Fibroblast of peridontal ligament (primary cell): ENCODE measurements around the gene HERC3.
A peak's percentile ranks its signal among the peaks of the same experiment; 100 is the strongest.

ENCODE experiments used
- DNase-seq: peaks from one replicate; pipeline ENCODE4 v3.0.0-alpha.2; 2010; ENCODE audit errors: extremely low read depth

Gene HERC3

DNA sequence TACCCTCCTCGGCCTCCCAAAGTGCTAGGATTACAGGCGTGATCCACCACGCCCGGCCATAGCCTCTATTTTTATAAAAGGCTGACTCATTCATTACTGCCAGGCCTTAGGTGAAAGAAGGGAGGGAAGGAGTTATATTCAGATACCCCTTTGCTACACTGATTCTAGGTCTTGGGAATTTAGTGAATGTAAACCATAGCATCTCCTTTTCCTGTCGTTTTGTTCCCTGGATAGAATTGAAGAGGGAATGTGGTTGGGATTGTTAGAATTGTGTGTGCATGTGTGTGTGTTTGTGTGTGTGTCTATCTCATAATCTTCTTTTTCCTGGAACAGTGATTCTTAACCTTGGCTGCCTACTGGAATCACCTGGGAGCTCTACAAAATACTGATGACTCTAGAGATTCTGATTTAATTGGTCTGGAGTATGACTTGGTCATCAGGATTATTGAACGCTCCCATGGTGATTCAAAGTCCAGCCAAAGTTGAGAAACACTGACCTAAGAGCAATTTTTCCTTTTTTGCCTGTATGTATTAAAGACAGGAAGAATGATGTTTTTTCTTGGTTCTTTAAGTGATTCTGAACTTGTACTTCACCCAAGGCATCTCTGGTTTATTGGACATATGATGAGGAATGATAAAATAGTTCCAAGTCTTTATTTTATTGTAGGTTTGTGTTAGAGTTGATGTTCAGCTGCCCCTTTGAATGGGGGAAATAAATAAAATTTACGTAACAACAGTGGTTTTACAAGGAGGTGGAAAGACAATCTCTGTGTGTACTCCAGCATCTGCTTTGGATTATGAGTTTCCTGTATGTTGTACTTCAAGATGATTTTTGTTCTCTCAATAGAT lies 68.4 kb downstream of the HERC3 start:
- peak; percentile 83 for DNase-seq

DNA sequence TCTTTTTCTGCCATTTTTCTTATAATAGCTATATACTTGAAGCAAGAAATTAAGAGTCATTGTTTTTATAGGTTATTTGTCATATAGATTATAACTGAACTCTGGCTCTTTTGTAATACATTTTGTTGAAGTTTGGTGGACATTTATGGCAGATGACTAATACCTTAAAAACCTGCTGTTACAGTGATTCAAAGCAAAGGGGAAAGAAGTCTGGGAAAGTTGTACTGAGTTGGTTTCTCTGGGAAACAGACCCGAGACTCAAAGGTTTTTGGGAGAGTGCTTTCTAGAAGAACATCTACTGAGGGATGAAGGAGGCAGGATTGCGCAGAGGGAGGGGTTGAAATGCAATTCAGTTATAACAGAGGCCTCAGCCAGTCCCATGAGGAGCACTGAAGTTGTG lies 69.5 kb downstream of the HERC3 start:
- DNase-seq: peak; percentile 86

DNA sequence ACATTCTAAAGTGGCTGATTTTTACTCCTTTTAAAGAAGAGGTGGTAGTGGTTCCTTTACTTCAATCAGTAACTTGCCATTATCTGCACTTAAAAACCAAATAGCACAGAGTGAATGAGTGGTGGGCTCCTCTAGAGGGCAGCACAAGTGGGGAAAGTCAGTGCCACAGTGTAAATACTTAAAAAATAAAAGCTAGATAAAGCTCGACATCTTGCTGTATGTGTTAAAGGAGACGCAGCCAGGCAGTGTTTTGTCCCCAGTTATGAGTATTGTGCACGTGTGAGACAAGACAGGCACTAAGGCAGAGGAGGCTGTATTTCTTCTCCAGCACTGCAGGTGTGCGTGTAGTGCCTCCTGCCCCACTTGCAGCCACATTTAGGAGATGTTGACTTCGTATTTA lies 80.7 kb downstream of the HERC3 start:
- peak; percentile 55 for DNase-seq

DNA sequence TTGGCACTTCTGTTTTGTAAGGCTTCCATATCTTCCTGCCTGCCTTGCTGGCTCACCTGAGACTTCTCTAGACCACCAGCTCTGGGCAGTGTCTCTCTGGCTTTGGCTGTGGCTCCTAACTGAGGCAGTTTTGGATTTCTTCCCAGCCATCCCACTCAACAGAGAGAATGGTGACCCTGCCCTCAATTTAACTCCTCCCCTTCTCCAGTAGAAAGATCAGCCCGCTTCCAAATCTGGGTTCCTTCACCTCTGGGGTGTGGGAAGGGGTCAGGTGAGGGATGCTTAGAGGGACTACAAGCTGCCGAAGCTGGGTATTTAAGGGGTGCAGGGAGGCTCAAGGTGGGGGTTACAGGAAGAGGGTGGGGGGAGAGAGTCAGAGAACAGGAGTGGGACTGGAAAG lies 81.6 kb downstream of the HERC3 start:
- no peak for DNase-seq

DNA sequence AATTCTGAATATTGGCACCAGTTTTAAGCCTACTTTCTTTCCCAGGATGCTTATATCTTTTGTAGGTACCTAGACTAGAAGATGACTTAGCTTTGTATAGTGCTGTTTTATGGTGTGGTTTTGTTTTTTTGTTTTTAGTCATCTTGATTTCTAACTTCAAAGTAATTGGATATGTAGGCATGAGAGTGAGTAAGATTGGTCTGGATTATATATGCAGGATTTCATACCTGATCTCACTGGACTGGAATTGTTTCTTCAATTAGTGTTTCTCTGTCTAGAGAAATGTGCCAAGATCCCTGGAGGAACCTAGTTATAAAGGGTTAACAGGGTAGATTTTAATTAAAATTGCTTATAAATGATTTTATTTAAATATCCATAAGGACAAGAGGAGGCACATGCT lies 82.3 kb downstream of the HERC3 start:
- DNase-seq: peak; percentile 49

DNA sequence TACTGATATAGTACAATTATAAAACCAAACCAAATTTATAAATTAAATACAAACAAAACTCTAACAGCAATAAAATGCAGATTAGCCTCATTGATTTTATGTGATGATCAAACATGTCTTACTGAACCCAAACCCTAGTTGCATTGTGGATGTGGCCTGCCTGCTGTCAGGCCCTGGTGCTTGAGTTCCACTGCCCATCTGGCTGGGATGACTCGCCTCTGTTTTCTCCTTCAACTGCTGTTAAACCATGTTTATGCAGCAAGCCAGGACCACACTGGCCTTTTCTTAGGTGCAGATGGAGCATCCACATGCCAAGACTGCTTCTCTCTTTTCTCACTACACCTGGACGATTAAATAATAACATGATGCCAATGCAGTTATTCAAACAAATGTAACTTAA lies 82.7 kb downstream of the HERC3 start:
- DNase-seq: peak; percentile 57

DNA sequence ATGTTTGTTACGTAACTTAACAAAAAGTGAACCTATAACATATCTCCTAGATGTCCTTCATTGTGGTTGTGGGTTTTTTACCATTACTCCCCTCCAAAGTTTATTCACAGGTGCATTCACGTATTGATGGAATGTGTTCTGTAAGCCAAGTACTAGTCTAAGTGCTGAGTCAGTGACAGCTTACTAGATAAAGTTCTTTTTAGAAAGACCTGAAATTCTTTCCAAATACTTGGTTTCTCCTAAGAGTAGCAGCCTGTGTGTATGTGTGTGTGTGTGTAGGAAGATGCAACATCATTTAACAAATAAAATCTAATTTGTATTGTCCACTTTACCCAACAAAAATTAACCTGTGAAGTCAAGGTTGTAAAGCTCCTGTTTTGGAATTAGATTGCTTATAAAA lies 83.3 kb downstream of the HERC3 start:
- DNase-seq: no peak

DNA sequence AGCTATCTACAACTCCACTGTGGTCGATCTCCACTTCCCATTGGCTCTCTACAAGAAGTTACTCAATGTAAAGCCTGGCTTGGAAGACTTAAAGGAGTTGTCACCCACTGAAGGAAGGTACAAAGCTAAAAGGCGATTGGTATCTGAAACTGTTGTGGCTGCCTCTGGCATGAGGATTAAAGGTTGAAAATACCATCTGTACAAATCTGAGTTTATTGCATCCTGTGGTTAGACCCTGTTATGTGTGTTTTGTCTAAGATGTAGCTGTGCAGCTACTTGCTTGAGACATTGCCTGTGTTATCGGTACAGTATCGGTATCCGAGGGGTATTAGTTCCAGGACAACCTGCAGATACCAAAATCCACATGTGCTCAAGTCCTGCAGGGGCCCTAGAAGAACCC lies 88.9 kb downstream of the HERC3 start:
- no peak for DNase-seq

DNA sequence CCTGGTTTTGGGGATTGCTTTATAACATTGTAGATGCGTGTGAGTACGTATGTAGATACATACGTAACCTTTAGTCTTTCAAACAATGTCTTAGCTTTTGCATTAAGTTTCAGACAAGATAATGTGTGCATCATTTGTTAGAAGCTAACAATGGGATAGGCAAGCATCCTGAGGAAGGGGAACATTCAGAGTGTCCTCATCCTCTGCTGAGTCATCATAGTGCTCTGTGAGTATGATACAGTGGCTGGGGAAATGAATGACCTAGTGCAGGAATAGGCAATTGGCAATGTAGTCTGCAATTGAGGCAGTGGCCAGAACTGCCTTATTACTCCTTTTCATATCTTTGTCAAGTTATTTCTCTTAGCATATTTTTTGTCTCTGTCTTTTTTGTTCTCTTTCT lies 98.1 kb downstream of the HERC3 start:
- DNase-seq: peak; percentile 41

DNA sequence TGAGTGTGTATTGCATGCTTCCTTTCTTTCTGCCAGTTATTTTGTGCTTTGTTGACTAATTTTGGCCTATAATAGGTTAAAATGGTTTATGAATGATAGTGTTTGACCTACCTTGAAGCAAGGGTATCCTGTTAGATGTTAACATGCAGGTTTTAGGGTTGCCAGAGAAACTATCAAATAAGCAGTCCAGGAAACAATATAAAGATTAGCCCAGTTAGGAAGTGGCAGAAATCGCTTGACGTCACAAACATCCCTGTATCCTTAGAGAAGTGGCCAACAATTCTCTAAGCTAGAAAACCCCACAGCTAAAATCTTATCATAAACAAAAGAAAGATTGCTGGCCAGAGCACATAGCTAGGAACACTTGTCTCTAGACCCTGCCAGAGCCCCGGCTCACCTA lies 101.5 kb downstream of the HERC3 start:
- DNase-seq: no peak

DNA sequence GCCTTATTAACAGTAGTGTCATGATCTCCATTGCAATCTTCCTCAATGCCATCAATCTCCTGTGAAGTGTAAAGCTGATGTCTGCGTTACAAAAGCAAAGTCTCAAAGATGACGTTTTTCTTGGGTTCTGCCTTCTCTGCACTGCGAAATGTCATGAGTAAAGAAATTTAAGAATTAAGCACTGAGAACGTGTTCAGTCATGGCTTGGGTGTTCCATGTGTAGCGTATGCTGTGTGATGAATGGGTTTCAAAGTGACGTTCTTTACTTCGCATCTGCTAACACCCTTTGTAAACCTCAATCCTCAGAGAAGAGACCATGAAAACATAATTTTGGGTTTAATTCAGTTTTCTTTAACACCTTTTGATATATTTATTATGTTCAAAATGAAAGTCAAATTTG lies 104.3 kb downstream of the HERC3 start:
- peak; percentile 48 for DNase-seq

DNA sequence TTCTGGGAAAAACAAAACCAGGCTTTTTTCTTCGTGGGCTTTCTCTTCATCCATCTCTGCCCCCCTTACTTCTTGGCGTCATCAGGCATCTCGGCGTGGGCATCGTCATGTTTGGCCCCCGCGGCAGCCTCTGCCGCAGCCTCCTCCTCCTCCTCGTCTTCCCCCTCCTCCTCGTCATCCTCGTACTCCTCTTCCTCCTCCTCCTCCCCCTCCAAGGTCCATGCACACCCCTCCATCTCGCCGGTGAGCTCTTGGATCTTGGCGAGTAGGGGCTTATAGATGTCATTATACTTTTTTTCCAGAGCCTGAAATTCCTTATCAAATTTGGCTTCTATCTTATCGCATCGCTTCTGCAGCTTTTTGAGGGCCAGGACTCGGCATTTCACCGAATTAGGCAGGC lies 104.9 kb downstream of the HERC3 start:
- DNase-seq: peak; percentile 48

DNA sequence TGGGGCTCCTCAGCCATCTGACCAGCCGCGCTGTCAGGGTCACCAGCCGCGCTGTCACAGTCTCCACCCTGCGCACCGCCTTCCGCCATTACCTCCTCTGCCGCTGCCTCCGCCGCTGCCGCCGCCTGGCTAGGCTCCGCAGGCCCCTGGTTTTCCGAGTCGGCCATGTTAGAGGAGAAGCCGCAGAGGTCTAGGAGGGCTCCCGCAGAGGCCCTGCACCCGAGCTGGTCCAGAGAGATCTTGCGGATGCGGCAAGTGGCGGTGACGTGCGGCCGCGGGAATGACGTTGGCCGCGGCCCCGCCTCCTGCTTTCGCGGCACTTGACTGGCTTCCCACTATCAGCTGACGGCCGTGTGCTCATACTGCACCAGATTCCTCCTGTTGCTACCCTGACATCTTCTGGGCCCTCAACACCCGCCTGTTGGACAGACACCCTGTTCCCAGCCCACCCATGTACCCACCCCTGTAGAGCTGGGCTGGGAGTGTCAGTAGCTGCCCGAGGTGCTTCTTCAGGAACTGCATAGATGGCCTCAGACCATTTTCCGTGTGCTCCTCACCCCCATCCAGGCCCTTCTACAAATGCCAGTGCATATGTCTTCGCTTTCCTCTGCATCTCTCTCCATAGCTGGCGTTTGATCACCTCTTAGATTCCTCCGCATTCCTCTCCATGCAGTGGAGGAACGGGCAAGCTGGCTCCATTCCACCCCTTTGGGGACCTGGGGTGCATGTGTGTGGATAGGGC lies 105.5 kb downstream of the HERC3 start, which contains the start of gene NAP1L5:
NAP1L5 (minus strand) TSS at position 242 of the 742 bp plus-strand sequence; CDS start at position 167, 75 bp downstream.
- peak; percentile 76 for DNase-seq

DNA sequence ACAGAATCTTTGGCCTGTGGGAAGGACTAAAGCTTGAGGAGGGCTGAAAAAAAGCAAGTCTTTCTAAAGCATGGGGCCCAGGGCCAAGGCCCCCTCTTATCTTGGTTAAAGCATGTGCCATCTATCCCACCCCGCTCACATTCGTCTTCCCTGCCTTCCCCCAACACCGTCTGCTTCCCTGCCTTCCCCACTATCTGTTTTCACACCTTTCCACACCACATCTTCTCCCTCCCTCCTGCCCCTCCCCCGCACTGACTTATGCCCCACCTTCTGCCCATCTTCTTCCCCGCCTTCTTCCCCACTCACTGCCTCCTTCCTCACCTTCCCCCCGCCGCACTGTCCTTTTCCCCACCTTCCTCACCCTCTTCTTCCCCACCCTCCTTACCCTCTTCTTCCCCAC lies 106.2 kb downstream of the HERC3 start:
- DNase-seq: no peak

DNA sequence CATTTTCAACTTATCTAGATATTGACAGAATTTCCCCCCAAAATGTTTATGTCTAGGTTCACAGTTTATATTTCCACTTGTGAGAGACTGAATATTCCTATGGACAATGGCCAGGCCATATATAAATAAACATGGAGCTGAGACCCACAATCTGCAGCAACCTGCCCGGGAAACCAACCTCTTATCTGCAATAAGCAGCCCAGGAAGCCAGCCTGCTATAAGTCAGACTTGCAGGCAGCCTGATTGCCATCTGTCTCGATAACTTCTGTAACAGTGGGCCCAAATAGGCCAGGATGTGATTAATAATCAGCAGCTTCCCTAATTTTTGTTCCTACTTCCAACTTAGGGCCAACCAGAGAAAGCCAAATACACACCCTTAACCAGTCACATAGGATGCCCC lies 110.5 kb downstream of the HERC3 start:
- DNase-seq: no peak

DNA sequence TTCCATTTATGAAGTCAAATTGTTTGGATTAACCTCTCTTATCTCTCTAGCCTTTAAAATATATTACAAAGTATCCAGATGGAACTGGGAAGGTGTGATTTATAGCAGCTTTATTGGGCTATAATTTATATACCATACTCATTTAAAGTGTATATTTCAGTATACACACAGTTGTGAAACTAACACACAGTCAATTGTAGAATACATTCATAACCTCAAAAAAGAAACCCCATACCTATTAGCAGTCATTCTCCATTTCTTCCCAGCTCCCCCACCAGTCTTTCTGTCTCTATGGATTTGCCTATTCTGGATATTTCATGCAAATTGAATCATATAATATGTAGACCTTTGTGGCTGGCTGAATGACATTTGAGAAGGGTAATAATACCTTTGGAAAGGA lies 112.9 kb downstream of the HERC3 start:
- DNase-seq: no peak

DNA sequence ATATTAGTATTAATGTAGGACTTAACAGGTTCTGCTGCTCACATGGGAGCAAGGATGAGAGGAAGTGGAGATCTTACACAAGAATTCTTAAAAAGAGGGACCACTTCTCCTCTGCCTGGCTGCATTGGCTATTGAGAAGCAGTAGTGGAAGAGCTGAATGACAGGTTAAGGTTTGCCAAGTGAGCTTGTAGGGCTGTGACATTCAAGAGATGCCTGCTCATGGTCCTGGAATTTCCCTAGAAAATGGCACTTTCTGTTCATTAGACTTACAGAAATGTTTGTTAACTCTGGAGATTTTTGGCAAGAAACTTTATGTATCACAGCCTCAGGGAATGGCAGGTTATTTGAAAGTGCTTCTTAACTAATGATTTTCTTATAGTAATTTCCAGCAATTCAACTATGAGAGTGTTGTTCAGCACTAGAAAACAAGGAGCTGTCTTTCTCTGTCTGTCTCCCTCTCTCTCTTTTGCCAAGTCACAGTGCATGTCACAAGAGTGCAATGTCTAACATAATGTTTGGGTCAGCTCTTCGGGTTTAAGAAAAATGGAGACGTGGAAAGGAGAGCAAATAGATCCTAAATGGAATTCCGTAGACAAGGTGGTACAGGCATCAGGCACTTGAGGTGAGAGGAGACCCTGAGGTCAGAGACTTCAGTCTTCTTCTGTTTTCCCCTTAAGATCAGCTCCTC lies 113.7 kb downstream of the HERC3 start:
- peak; percentile 38 for DNase-seq

DNA sequence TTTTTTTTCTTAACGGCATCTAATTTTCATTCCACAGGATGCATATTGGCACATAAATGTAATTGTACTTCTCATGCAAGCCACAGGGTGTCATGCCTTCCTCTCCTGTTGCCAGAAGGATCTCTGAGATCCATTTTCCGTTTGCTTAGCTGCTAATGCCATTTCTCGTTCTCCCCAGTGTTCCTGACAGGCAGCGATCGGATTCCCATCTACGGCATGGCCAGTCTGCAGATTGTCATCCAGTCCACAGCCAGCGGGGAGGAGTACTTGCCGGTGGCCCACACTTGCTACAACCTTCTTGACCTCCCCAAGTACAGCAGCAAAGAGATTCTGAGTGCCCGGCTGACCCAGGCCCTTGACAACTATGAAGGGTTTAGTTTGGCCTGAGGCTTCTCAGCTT lies 114.3 kb downstream of the HERC3 start:
- peak; percentile 84 for DNase-seq

DNA sequence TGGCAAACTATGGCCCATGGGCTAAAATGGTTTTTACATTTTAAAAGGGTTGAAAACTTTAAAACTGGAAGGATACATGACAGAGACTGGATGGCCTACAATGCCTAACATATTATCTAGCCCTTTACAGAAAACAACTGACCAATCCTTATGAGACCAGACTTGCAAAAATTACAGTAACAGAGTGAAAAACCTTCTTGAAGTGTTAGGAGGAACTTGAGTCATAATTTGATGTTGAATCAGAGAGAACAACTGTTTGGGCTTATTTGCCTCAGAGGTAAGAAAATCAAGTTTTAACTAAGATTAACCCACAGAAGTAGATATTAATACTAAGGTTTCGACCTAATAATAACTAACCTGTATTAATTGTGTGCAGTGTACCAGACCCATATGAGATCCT lies 117.7 kb downstream of the HERC3 start:
- DNase-seq: no peak

DNA sequence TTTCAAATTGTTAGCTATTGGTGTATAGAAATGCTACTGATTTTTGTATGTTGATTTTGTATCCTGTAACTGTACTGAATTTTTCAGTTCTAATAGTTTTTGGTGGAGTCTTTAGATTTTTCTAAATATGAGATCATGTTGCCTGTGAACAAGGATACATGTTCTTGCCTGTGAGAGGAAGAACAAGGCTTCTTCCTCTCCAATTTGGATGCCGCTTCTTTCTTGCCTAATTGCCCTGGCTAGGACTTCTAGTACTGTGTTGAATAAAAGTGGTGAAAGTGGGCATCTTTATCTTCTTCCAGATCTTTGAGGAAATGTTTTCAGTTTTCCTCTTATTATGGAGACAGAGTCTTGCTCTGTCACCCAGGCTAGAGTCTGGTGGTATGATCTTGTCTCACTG lies 121.5 kb downstream of the HERC3 start:
- no peak for DNase-seq

DNA sequence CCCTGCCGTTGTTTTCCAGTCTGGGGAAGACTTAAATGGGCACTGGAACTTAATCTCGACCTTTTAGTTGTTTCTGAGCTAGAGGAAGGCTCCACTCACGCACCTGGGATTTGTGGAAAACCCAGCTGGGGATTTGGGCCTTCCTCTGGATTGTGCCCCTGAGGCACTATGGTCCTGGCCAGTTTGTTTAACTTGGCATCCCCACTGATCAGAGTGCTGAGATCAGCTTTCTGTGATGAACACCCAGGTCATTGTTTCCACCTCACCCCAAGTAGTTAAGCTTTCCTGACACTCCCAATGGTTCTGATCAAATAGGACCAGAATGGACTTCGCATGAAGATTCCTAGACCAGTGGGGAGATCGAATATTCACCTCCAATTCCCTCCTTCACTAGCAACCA lies 125.8 kb downstream of the HERC3 start:
- no peak for DNase-seq

DNA sequence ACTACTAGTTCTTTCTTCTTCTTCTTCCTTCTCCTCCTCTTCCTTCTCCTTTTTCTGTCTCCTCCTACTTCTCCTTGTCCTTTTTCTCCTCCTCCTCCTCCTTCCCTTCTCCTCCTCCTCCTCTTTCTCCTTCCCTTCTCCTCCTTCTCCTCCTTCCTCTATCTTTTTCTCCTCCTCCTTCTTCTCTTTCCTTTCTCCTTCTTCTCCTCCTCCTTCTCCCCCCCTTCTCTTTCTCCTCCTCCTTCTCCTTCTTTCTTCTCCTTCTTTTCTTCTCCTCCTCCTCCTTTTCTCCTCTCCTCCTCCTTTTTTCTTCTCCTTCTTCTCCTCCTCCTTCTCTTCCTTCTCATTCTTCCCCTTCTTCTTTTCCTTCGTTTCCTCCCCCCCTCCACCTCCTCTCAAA lies 127.1 kb downstream of the HERC3 start:
- DNase-seq: no peak
